HG03521 (cell line): ENCODE data around the gene ARHGAP12.
A peak's percentile ranks its signal among the peaks of the same experiment; 100 is the strongest.

Experiments used
- ATAC-seq: cut with Tn5 transposase; IDR thresholded peaks from one replicate; pipeline ENCODE4 v1.9.1; 2021; ENCODE audit warnings: mild to moderate bottlenecking, moderate library complexity; ENCODE audit not compliant: unreplicated experiment

ARHGAP12 gene

DNA sequence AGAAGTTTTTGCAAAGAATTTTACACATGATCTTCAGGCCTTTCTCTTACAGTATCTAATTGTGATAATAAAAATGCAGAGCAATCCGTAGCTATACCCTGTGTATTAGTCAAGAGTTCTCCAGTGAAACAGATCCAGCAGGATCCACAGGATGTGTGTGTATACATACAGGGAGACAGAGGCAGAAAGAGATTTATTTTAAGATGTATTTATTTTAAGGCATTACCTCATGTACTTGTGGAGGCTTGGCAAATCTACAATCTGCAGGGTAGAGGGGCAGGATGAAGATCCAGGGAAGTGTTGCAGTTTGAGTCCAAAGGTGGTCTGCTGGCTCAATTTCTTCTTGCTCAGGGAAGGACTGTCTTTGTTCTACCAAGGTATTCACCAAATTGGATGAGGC, 41.7 kb downstream of the ARHGAP12 start:
- no peak for ATAC-seq

DNA sequence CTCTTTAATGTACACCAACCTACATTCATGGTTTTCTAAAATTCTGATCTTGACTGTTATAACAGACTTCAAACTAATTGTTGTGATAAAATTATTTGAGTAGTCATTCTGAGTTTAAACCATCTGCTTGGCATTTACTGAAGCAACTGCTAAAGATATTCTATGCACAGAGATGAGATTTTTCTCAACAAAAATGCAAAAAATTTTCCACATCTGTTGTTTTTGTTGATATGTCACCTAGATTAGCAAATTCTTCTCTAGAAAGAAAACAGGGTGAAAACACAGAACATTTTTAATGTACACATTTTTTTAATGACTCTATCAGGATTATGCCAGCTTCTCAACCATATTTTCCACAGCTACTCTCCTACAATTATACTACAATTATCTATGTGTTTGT, 42.7 kb downstream of the ARHGAP12 start:
- ATAC-seq = no peak

- no peak for ATAC-seq
Measured at GRCh38 chr10:31884386-31884785, 44.2 kb downstream of the ARHGAP12 start.

DNA sequence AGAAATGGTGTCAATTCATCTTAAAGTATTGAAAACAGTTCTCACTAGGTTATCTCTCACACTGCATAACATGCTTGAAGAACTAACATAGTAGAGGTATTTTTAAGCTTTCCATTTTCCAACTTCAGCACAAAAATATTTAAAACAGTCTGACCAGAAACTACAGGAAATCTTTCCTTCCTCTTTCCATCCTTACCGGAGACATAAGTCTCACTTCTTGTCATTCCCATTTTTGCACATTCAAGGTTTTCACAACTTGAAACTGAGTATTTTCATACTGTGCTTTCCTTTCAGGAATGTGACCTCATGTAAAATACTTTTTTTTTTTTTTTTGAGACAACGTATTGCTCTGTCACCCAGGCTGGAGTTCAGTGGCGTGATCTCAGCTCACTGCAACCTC, 45.2 kb downstream of the ARHGAP12 start:
- ATAC-seq = no peak

DNA sequence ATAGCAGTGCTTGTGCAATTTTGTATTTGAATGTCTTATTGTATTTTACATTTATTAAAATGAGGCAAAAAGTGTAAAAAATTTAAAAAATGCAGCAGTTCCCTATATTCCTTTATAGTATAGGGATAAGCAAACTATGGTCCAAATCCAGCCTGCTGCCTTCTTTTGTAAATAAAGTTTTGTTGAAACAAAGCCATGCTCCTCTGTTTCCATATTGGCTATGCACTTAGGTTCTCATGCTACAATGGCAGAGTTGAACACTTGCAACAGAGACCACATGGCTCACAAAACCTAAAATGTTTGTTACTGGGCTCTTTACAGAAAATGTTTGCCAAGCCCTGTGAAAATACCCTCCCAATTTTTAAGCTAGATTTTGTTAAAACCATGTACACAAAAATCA, 50.1 kb downstream of the ARHGAP12 start:
- no peak for ATAC-seq

DNA sequence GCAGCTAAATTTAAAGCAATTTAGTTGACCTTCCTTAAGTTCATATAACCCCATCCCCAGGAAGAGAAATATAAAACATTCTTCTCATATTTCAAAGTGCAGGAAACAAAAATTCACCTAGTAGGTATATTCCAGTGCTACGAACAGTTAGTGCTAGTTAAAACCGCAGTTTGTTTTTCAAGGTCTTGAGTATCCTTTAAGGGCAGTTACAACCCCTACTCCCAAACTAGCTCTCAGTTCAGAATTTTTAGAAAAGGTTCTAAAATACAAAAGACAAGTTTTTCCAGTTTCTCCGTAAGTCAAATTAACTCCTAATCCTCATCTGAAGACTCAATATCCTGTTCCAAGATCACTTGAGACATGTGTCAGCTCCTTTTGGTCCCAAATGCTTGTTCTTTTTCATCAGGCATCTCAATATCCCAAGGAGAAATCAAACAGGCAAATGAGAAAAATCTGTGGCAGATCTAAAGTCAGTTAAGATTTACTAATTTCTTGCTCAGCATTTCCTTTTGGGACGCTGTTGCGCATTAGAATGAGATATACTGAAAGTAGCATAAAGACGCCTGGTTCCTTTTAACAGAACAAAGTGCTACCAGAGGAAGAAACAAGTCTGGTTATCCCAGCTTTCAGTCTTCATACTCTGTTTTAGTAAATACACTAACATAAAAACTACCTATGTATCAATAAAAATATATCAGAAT, 51.8 kb downstream of the ARHGAP12 start:
- ATAC-seq = no peak

GRCh38 chr10:31875608-31876007, 53.0 kb downstream of the ARHGAP12 start:
- ATAC-seq = peak; percentile 64

DNA sequence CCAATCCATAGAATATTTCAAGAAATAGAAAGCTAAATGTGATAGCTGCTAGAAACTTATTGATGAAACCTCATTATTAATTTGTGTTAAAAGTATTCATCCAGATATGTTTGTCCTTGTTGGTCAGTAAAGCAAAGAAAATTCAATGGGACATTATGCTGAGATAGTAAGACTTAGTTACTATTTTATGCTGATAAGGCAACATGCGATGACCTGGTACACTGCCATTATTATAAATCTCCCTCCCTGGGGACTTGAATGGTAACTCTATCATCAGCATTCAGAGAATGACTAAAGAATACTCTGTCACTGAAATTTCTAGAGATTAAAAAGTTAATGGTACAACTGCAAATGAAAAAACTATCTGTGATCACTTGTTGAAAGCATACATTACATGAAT, 54.9 kb downstream of the ARHGAP12 start:
- no peak for ATAC-seq

DNA sequence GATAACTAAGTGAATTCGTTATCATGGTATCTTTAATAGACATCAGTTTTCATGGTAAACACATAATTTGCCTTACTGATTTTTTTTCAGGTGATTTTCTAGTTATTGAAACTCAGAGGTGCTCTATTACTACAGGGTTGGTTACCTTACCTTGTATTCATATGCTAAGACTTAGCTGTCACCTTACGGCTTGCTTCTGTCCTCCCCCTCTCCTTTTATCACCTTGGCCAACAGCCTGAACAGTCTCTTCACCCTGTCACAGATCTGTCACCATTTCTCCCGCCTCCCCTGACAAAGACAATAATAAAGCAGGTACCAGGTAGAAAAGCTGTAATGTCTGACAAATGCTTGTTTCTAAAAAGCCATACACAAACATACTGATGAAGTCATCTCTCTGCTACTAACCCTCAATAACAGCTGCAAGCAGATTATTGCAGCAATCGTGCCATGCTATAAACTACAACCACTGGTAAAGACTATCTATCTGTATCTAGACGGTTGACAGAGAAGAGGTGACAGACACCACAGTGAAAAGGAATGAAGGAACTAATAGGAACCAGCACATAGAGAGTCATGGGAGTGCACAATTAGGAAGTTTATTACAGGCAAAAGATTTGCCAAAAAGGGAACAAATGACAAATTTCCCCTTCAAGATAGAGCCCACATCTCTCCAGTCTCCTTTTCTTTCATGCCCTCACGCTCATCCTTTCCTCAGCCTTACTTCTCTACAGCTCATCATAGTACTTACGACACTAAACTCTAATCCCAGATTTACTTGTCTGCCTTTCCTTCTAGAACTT, 57.2 kb downstream of the ARHGAP12 start:
- ATAC-seq = no peak

DNA sequence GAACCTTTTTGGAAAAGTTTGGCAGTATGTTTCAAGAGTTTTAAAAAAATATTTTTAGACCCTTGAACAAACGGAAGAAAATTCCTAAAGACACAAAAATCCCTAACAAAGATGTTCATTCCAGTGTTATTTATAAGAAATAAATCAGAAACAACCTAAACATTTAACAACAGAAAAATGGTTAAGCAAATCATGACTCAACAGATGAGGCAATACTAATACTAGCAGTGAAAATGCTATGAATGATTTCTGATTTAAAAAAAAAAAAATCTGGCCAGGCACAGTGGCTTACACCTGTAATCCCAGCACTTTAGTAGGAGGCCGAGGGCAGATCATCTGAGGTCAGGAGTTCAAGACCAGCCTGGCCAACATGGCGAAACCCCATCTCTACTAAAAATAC, 61.0 kb downstream of the ARHGAP12 start:
- ATAC-seq = no peak

- no peak for ATAC-seq
Measured at GRCh38 chr10:31866118-31866670, 62.4 kb downstream of the ARHGAP12 start.

GRCh38 chr10:31864834-31865518, 63.7 kb downstream of the ARHGAP12 start:
- no peak for ATAC-seq

GRCh38 chr10:31855033-31855432, 73.6 kb downstream of the ARHGAP12 start:
- no peak for ATAC-seq

DNA sequence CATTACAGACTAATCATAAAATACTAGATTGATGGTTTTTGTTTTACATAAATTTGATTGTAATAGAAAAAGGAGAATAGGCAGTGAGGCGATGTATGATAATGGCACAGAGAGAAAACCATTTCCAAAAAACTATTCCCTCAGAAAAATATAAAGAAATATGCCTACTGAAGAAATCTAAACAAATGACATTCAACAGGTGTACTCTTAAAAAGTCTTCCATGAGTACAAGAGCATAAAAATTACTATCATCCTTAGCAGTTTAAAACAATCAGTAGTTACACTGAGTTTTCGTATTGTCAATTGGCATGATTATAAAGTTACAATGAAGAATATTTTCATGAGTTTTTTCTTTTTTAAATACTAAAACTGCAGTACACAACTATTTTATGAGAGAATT, 75.0 kb downstream of the ARHGAP12 start:
- no peak for ATAC-seq

DNA sequence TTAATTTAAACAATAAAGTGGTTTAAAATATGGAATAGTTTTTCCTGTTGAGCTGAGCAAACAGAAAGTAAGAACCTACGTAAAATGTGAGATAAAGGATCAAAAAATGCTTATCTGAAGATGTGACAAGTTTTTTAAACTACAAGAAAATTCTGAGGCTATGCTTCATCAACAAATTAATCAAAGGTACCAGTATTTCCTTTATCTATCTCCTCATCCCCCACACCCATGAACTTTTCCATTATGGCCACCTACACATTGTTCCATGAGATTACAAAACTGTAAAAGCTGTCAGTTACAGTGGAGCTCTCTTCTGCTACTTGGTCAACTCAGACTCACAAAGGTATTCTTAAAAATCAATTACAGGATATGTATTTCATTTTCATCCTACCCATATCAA, 77.4 kb downstream of the ARHGAP12 start:
- no peak for ATAC-seq

DNA sequence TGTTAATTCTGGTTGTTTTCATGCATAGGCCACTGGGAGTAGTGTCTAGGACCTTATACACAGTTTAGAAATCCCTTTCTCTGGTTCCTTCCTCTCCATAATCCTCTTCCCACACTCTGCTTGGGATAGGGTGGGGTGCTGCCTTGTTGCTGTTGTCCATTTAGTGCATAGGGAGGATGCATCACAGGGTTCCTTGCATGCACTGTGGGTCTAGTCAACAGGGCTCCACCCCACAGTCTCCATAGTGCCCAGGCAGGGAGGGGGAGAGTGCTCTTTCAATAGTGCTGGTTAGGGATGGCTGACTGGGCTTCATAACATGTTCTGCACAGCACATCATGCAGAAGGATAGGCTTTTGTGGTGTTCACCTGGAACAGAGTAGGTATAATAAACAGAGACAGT, 81.1 kb downstream of the ARHGAP12 start:
- ATAC-seq = no peak

GRCh38 chr10:31838709-31839108, 89.9 kb downstream of the ARHGAP12 start:
- ATAC-seq = no peak

DNA sequence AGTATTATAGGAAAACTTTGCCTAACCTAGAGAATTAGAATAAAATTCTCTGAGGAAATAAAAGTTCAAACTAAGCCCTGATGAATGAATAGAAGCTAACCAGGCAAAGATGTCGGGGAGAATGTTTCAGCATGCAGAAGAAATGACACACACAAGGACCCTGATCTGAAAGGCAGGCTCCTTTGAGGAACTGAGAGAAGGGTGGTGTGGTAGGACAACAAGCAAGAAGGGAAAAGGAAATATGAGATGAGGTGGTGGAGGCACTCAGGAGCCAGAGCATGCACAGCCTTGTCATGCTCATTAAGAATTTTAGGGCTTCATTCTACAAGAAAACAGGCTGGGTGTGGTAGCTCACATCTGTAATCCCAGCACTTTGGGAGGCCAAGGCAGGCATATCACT, 90.6 kb downstream of the ARHGAP12 start:
- ATAC-seq = no peak

DNA sequence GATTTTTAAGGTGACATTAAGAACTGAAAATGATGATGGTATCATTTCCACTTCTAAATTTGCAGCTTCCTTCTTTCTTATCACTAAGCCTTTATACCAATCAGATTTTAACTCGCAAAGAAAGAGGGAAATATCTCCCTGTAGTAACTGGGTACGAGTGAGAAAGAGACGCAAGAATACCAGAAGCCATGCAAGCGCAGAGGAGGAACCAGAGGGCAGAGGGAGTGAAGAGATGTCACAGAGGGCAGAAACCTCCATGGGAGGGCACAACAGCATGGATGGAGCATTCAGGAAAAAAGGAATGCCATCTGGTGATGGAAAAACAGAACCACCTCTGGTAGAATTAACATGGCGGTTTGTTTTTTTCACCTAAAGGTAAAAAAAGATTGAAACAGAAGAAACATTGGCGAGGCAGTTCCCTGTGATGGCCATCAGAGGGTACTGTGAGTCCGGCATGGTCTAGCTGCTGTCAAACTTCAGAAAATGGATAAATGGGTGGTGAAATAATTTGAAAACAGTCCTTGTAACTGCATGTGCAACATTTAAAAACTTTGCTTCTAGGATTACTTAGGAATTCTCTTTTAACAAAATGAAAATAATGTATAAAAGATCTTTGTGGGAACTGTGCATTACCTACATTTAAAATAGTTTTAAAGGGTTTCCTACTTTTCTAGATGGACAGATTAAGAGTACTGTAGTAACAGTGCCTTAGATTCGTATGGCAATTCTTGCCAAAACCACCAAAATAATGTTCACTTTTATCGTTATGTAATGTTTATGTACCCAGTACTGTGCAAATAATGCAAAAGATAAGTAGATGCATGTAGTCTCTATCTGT, 91.8 kb downstream of the ARHGAP12 start:
- ATAC-seq = no peak

DNA sequence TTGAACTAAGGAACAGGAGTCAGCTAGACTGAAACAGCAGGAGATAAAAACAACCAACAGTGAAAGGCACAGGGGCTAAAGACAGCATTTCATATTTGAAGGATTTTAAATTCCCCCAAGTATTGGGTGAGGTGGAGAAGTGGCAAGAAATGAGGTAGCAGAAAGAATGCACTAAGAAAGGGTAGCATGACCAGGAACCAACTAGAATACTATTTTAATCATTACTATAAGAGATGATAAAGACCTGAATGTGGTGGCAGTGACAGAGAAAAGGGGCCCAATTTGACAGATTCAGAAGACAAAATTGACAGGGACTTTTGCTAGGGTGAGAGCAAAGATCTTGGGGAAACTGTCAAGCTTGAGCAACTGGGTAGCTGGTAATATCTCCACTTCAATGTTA, 94.9 kb downstream of the ARHGAP12 start:
- ATAC-seq = no peak

- ATAC-seq = no peak
Measured at GRCh38 chr10:31832261-31832660, 96.4 kb downstream of the ARHGAP12 start.
